ENCODE measurements around the gene ZWILCH.

GRCh38 chr15:66489179-66489791, 15.8 kb upstream of the ZWILCH start:
- no peak for TF ChIP-seq CEBPB (IDR thresholded peaks at IDR 0.05)
- no peak for TF ChIP-seq EGR1 (IDR thresholded peaks at IDR 0.05)
- TF ChIP-seq, protein P1, sequence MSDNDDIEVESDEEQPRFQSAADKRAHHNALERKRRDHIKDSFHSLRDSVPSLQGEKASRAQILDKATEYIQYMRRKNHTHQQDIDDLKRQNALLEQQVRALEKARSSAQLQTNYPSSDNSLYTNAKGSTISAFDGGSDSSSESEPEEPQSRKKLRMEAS (IDR thresholded peaks at IDR 0.05) = no peak
- no peak for TF ChIP-seq TAF1 (IDR thresholded peaks at IDR 0.05; ENCODE audit: low read depth)
- no peak for TF ChIP-seq TCF12 (IDR thresholded peaks at IDR 0.05; ENCODE audit: low read depth)
- TF ChIP-seq ZBTB7A (IDR thresholded peaks at IDR 0.05; ENCODE audit: low read depth) = no peak
- TF ChIP-seq TEAD4 (IDR thresholded peaks at IDR 0.05) = no peak
- TF ChIP-seq, protein P2, sequence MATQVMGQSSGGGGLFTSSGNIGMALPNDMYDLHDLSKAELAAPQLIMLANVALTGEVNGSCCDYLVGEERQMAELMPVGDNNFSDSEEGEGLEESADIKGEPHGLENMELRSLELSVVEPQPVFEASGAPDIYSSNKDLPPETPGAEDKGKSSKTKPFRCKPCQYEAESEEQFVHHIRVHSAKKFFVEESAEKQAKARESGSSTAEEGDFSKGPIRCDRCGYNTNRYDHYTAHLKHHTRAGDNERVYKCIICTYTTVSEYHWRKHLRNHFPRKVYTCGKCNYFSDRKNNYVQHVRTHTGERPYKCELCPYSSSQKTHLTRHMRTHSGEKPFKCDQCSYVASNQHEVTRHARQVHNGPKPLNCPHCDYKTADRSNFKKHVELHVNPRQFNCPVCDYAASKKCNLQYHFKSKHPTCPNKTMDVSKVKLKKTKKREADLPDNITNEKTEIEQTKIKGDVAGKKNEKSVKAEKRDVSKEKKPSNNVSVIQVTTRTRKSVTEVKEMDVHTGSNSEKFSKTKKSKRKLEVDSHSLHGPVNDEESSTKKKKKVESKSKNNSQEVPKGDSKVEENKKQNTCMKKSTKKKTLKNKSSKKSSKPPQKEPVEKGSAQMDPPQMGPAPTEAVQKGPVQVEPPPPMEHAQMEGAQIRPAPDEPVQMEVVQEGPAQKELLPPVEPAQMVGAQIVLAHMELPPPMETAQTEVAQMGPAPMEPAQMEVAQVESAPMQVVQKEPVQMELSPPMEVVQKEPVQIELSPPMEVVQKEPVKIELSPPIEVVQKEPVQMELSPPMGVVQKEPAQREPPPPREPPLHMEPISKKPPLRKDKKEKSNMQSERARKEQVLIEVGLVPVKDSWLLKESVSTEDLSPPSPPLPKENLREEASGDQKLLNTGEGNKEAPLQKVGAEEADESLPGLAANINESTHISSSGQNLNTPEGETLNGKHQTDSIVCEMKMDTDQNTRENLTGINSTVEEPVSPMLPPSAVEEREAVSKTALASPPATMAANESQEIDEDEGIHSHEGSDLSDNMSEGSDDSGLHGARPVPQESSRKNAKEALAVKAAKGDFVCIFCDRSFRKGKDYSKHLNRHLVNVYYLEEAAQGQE (IDR thresholded peaks at IDR 0.05; ENCODE audit: low read depth) = no peak
- TF ChIP-seq EP300 (IDR thresholded peaks at IDR 0.05; ENCODE audit: borderline replicate concordance) = no peak
- no peak for TF ChIP-seq YY1 (IDR thresholded peaks at IDR 0.05; ENCODE audit: low read depth)
- TF ChIP-seq CREB1 (IDR thresholded peaks at IDR 0.05; ENCODE audit: low read depth) = no peak
- no peak for TF ChIP-seq NFIC (IDR thresholded peaks at IDR 0.05)
- TF ChIP-seq RAD21 (IDR thresholded peaks at IDR 0.05; ENCODE audit: low read depth) = no peak
